ENCODE data around the gene PHLDA3.

DNA sequence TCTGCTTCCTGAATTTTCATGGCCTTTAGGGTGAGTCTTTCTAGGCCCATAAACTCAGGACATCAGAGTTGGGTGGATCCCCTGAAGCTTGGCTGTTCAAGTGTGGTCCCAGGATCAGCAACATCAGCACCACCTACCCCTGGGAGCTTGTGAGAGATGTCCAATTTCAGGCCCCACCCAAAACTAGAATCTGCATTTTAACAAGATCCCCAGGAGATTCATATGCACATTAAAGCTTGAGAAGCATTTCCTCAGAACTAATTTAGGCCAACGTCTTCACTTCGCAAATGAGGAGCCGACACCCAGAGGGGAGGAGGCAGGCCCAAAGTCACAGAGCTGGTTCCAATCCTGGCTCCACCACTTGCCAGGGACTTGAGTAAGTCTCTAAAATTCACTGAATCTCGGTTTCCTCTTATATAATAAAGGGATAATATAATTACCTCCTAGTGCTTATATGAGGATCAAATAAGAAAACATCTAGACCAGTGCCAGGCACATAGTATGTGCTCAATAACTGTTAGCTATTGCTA, 10.3 kb upstream of the PHLDA3 start:
- TF ChIP-seq, protein P1, sequence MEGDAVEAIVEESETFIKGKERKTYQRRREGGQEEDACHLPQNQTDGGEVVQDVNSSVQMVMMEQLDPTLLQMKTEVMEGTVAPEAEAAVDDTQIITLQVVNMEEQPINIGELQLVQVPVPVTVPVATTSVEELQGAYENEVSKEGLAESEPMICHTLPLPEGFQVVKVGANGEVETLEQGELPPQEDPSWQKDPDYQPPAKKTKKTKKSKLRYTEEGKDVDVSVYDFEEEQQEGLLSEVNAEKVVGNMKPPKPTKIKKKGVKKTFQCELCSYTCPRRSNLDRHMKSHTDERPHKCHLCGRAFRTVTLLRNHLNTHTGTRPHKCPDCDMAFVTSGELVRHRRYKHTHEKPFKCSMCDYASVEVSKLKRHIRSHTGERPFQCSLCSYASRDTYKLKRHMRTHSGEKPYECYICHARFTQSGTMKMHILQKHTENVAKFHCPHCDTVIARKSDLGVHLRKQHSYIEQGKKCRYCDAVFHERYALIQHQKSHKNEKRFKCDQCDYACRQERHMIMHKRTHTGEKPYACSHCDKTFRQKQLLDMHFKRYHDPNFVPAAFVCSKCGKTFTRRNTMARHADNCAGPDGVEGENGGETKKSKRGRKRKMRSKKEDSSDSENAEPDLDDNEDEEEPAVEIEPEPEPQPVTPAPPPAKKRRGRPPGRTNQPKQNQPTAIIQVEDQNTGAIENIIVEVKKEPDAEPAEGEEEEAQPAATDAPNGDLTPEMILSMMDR (IDR thresholded peaks at IDR 0.05; ENCODE audit: borderline replicate concordance, extremely low read depth, low read length, poor library complexity, severe bottlenecking), result no peak
- no peak for TF ChIP-seq EZH2 (IDR thresholded peaks at IDR 0.05; ENCODE audit: borderline replicate concordance, low read depth, low read length, severe bottlenecking)

Data from DND-41 (cell line).